GM12865 (cell line): ENCODE measurements around the gene PTGES2.

ENCODE experiments used
- DNase-seq: peaks from one replicate; pipeline ENCODE4 v3.0.0; 2010; ENCODE audit warnings: low read depth
- H3K4me3 ChIP-seq: 2 replicates; pipeline ENCODE4 v1.5.1; 2011; ENCODE audit warnings: mild to moderate bottlenecking, low read depth, low read length, control low read depth
- TF ChIP-seq, protein P1 (sequence below): IDR thresholded peaks from 2 replicates; pipeline ENCODE4 v1.5.1; 2011; ENCODE audit warnings: low read length, control low read depth, low read depth, inconsistent platforms; ENCODE audit not compliant: insufficient read depth; ENCODE audit errors: missing control alignments

PTGES2 gene

DNA sequence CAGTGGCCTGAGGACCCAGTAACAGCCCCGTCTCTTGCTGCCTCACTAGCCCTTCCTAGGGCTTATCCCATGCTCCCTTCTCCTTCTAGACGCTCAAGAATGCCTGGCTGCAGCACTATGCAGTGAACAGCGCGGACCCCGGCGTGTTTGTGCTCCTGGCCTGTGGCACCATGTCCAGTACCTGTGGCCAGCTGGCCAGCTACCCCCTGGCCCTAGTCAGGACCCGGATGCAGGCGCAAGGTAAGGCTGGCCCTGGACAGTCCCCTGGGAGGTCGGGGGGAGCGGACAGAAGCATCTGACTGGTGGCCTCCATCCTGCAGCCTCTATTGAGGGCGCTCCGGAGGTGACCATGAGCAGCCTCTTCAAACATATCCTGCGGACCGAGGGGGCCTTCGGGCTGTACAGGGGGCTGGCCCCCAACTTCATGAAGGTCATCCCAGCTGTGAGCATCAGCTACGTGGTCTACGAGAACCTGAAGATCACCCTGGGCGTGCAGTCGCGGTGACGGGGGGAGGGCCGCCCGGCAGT is 20.5 kb downstream of the PTGES2 start:
- H3K4me3 ChIP-seq: no peak overlapping the region
- TF ChIP-seq, protein P1, sequence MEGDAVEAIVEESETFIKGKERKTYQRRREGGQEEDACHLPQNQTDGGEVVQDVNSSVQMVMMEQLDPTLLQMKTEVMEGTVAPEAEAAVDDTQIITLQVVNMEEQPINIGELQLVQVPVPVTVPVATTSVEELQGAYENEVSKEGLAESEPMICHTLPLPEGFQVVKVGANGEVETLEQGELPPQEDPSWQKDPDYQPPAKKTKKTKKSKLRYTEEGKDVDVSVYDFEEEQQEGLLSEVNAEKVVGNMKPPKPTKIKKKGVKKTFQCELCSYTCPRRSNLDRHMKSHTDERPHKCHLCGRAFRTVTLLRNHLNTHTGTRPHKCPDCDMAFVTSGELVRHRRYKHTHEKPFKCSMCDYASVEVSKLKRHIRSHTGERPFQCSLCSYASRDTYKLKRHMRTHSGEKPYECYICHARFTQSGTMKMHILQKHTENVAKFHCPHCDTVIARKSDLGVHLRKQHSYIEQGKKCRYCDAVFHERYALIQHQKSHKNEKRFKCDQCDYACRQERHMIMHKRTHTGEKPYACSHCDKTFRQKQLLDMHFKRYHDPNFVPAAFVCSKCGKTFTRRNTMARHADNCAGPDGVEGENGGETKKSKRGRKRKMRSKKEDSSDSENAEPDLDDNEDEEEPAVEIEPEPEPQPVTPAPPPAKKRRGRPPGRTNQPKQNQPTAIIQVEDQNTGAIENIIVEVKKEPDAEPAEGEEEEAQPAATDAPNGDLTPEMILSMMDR: no peak
- no peak for DNase-seq

DNA sequence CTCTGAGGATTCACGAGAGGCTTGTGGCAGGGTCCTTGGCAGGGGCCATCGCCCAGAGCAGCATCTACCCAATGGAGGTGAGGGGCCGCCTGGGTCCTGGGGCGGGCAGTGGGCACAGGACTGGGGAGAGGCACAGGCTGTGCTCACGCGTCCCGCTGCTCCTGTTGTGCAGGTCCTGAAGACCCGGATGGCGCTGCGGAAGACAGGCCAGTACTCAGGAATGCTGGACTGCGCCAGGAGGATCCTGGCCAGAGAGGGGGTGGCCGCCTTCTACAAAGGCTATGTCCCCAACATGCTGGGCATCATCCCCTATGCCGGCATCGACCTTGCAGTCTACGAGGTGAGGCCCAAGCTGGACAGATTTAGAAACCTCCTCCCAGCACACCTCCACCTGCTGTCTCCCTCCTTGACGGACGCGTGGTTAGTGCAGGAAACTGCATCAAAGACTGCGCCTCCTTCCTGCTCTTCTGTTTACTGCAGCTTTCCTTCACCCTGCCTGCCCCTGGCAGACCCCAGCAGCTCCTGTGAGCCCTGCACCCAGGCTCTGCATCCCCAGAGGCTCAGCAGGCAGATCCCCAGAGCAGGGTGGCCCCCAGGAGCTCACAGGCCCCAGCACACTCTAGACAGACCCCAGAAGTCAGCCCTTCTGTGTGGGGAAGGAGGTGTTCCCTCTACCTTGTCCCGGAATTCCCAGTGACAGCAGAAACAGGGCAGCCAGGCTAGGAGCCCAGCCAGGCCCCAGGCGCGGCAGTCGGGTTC is 21.2 kb downstream of the PTGES2 start:
- DNase-seq: no peak
- no peak overlapping the region for H3K4me3 ChIP-seq
- TF ChIP-seq, protein P1: no peak

DNA sequence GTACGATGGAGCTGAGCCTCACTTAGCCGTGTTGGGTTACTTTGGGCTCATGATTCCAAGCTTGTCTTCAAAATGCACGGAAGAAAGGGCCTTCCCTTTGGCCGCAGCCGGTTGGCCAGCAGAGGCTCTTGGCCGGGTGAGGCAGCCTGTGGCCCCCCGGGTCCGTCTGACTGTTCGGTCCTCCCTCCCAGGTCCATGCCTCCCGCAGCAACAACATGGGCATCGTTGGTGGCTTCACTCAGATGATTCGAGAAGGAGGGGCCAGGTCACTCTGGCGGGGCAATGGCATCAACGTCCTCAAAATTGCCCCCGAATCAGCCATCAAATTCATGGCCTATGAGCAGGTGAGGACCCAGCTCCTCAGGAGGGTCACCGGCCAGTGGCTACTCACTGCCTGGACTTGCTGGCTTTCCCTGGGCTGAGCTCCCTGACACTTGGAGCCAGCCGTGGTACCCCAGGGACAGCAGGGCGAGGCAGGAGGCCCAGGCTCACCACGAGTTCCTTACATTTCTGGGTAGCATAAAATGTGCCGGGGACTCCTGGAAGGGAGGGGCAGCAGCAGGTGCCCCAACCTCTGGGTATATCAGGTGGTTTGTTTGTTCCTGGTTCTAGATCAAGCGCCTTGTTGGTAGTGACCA is 21.9 kb downstream of the PTGES2 start:
- H3K4me3 ChIP-seq: no peak overlapping the region
- TF ChIP-seq, protein P1: no peak
- DNase-seq: no peak

DNA sequence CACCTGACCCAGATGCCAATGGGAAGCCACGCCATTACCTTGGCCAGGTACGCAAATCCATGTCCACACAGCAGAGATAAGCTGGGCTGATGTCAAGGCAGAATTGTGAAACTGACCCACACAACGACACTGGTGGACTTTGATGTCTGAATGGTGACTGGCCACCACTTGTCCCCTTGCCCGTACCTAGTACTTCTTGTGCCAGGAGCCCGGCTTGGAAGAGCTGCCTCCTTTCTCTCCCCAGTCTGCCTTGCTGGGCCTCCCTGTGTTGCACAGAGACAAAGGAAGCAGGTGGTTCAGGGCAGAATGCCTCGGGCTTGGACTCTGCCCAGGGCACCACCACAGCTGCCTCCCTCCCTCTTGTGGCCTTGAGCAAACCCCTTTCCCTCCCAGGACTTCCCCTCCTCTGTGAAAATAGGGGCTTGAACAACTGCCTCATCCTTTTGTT is 23.3 kb downstream of the PTGES2 start:
- TF ChIP-seq, protein P1: no peak
- no peak for DNase-seq
- no peak overlapping the region for H3K4me3 ChIP-seq

DNA sequence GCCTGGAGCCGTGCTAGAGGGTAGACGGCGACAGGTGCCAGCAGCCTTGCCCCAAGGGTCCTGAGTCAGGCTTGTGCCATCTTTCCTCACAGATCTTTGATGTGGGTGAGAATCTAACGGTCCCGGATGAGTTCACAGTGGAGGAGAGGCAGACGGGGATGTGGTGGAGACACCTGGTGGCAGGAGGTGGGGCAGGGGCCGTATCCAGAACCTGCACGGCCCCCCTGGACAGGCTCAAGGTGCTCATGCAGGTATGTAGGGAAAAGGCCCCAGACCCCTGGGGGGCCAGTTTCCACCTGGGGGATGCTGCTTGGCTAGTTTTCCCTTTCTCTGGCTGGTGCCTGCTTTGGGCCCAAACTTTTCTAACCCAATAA is 24.0 kb downstream of the PTGES2 start:
- TF ChIP-seq, protein P1: no peak
- no peak overlapping the region for H3K4me3 ChIP-seq
- no peak for DNase-seq

DNA sequence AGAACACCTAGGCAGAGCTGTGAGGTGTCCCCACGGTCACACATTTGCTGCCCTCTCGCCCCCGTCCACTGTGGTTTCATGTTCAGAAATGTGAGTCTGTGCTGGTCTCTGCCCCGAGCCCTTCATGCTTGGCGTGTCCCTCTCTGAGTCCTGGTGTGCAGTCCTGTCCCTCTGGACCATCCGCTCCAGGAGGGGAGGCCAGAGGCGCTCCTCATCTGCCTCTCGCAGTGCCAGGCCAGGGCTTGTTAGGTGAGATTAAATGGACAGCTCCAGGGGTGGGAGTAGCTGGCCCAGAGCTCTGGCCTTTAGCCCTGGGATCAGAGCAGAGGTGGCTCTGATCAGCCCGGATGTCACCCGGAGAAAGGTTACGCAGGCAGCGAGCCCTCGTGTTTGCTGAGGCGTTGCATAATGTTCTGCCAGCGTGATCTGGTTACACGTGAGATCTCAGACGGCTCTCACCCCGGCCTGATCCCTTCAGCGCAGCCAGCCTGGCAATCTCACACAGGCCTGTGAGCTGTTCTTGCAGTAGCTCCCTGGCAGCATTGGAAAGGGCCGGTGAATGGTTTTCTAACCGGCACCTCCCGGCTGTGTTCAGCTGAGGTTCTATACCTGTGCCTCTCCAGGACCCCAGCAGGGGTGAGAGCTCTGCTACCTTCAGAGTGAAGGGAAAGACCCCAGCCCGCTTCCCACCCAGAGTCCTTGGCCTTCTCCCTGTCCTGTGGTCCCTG is 24.5 kb downstream of the PTGES2 start:
- DNase-seq: no peak
- TF ChIP-seq, protein P1: no peak
- H3K4me3 ChIP-seq: no peak overlapping the region
